ENCODE measurements around the gene IL31. TPM values are rescaled to one million over a fixed set of nuclear protein-coding genes. Genes with fewer than 3 reads are reported as not detected.

IL31 gene
- total RNA-seq, 1 donor from 2014 or later = not detected

- intact Hi-C loops (cut with micrococcal nuclease) = no loop called here
- no peak for ATAC-seq
- no peak for DNase-seq
Measured at GRCh38 chr12:122161682-122162081, 12.3 kb downstream of the IL31 start.

GRCh38 chr12:122160761-122161160 is 13.3 kb downstream of the IL31 start:
- no peak for ATAC-seq
- no peak for DNase-seq
- intact Hi-C loops (cut with micrococcal nuclease) = no loop called here

- intact Hi-C loops (cut with micrococcal nuclease) = no loop called here
Measured at GRCh38 chr12:122159882-122160281, 14.1 kb downstream of the IL31 start.

GRCh38 chr12:122158700-122159285 is 15.2 kb downstream of the IL31 start:
- ATAC-seq (no peak), DNase-seq (no peak)
- intact Hi-C loops (cut with micrococcal nuclease) = no loop called here

More at GRCh38 chr12:122159882-122160281, 14.1 kb downstream of the IL31 start:
- ATAC-seq (no peak), DNase-seq (no peak)

- no peak for ATAC-seq
- no peak for DNase-seq
- intact Hi-C loops (cut with micrococcal nuclease) = no loop called here
Measured at GRCh38 chr12:122155705-122156104, 18.3 kb downstream of the IL31 start.

- ATAC-seq (no peak), DNase-seq (no peak)
- intact Hi-C loops (cut with micrococcal nuclease) = no loop called here
Measured at GRCh38 chr12:122152754-122153153, 21.3 kb downstream of the IL31 start.

- intact Hi-C loops (cut with micrococcal nuclease) = no loop called here
- DNase-seq (no peak), ATAC-seq (no peak)
Measured at GRCh38 chr12:122150127-122150681, 23.8 kb downstream of the IL31 start.

- DNase-seq (no peak), ATAC-seq (peak; percentile 51)
- intact Hi-C loops (cut with micrococcal nuclease) = no loop called here
Measured at GRCh38 chr12:122148657-122149056, 25.4 kb downstream of the IL31 start.

- DNase-seq (no peak), ATAC-seq (no peak)
- intact Hi-C loops (cut with micrococcal nuclease) = no loop called here
Measured at GRCh38 chr12:122147514-122148290, 26.3 kb downstream of the IL31 start.

- intact Hi-C loops (cut with micrococcal nuclease) = no loop called here
- ATAC-seq (no peak), DNase-seq (no peak)
Measured at GRCh38 chr12:122145505-122146330, 28.3 kb downstream of the IL31 start.

- intact Hi-C loops (cut with micrococcal nuclease) = no loop called here
- ATAC-seq = no peak
Measured at GRCh38 chr12:122144885-122145284, 29.1 kb downstream of the IL31 start.

GRCh38 chr12:122142857-122143256 is 31.2 kb downstream of the IL31 start:
- intact Hi-C loops (cut with micrococcal nuclease) = no loop called here
- ATAC-seq = no peak
- no peak for DNase-seq

More at GRCh38 chr12:122144885-122145284, 29.1 kb downstream of the IL31 start:
- no peak for DNase-seq

- no peak for ATAC-seq
- peak; percentile 51 for DNase-seq
- intact Hi-C loops (cut with micrococcal nuclease) = no loop called here
Measured at GRCh38 chr12:122141911-122142725, 31.9 kb downstream of the IL31 start.

- ATAC-seq (no peak), DNase-seq (no peak)
- intact Hi-C loops (cut with micrococcal nuclease) = no loop called here
Measured at GRCh38 chr12:122140467-122141257, 33.4 kb downstream of the IL31 start.

GRCh38 chr12:122139941-122140340 is 34.1 kb downstream of the IL31 start:
- DNase-seq = no peak
- intact Hi-C loops (cut with micrococcal nuclease) = no loop called here
- no peak for ATAC-seq

GRCh38 chr12:122139266-122139665 is 34.8 kb downstream of the IL31 start:
- no peak for DNase-seq
- intact Hi-C loops (cut with micrococcal nuclease) = no loop called here
- no peak for ATAC-seq

GRCh38 chr12:122138616-122139015 is 35.4 kb downstream of the IL31 start:
- intact Hi-C loops (cut with micrococcal nuclease) = no loop called here

GRCh38 chr12:122138181-122138580 is 35.8 kb downstream of the IL31 start:
- DNase-seq (no peak), ATAC-seq (no peak)
- intact Hi-C loops (cut with micrococcal nuclease) = no loop called here

More at GRCh38 chr12:122138616-122139015, 35.4 kb downstream of the IL31 start:
- ATAC-seq (no peak), DNase-seq (no peak)

Measured in left ventricle myocardium superior (tissue), 1 donor.